Measurements from ENCODE around the gene ATG4C. TPM values are rescaled to one million over a fixed set of nuclear protein-coding genes. Genes with fewer than 3 reads are reported as not detected.
"Not testable (repeated sequence)": the region's sequence is repeated elsewhere in the genome, so short reads cannot be mapped to it uniquely, and the experiment has no call there.

Gene ATG4C
- total RNA-seq, 2 experiments from 2014 or later: 4.2 to 4.6 TPM

GRCh38 chr1:62778208-62778607 lies 5.7 kb upstream of the ATG4C start:
- H3K27ac ChIP-seq (ENCODE audit: low read depth in 1 of 2, low read length in 2 of 2): no peak overlapping the region
- no peaks in the 10 kb centered on the region for H3K4me1 Mint-ChIP-seq (ENCODE audit: low read depth)
- no peaks in the 10 kb centered on the region for H3K36me3 ChIP-seq (ENCODE audit: insufficient read depth, low read length)
- H3K27me3 Mint-ChIP-seq: peaks cover 4% of the 10 kb centered on the region
- H3K4me3 ChIP-seq (ENCODE audit: low read length): no peak overlapping the region
- no peaks in the 10 kb centered on the region for H3K36me3 Mint-ChIP-seq (ENCODE audit: low read depth)
- intact Hi-C loops (cut with DNase I, micrococcal nuclease): loop anchor here in 1 of 2 experiments (2.0 kb wide), 1 partner anchor 337 kb away; no protein-coding TSS in a partner anchor
- H3K9me3 Mint-ChIP-seq: no peaks in the 10 kb centered on the region
- no peaks in the 10 kb centered on the region for H3K27me3 ChIP-seq (ENCODE audit: control insufficient read depth in 1 of 2, insufficient read depth in 2 of 2, low read length in 2 of 2)
- H3K9me3 ChIP-seq (ENCODE audit: control insufficient read depth in 1 of 2, insufficient read depth in 1 of 2, low read length in 2 of 2): peaks cover 0 to 8% of the 10 kb centered on the region in 2 experiments
- TF ChIP-seq CTCF (IDR thresholded peaks at IDR 0.05): no peak
- H3K4me1 ChIP-seq (ENCODE audit: insufficient read depth, low read length): peaks cover 3% of the 10 kb centered on the region
- no peak overlapping the region for H3K4me3 Mint-ChIP-seq
- ChIA-PET POLR2A (no interaction called here), CTCF (no interaction called here)
- no peak for ATAC-seq (ENCODE audit: poor library complexity)
- DNase-seq: no peak
- no peak overlapping the region for H3K27ac Mint-ChIP-seq

DNA sequence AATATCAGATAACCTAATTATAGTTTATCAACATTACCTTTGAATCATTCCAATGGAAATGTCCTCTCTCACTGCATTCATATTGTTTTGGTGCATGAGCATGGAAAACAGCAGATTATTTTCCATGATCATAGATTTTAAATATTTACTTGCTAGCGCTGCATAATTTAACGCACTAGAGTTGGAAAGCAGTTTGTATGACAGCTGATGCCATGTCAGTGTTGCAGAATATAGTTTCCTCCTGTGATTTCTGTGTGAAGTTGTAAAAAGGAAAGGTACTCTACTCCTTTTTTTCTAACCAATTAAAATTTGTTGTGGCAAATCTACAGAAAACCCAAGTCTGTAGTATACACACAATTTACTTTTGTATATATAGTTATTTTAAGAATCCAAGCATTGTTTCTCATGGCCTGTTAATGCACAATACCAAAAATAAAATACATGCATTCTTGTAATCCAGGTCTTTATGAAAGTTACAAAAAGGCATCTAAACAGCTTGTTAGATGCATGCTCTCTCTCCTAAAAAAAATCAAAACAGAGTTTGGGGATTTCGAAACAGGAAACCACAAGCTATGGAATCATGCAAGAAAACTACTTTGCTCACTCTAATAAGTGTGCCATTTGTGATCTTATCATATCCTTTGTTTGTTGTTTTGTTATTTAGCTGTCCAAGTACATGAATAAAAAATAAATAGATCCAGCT lies 1.9 kb upstream of the ATG4C start:
- ATAC-seq (ENCODE audit: poor library complexity): no peak
- Mint-ChIP-seq H3K9me3 (no peaks in the 10 kb centered on the region), H3K27me3 (peaks cover 4% of the 10 kb centered on the region), H3K27ac (no peak overlapping the region), H3K36me3 (ENCODE audit: low read depth) (no peaks in the 10 kb centered on the region), H3K4me3 (peak overlapping the region; percentile 39), H3K4me1 (ENCODE audit: low read depth) (peaks cover 11% of the 10 kb centered on the region)
- no peak overlapping the region for H3K27ac ChIP-seq (ENCODE audit: low read depth in 1 of 2, low read length in 2 of 2)
- no peaks in the 10 kb centered on the region for H3K36me3 ChIP-seq (ENCODE audit: insufficient read depth, low read length)
- POLR2A ChIA-PET: interaction anchor here (1.6 kb wide), 1 partner anchor 345 kb away, joined by 3 read pairs; the partner anchor contains the start of gene USP1
- peaks cover 10% of the 10 kb centered on the region for H3K4me1 ChIP-seq (ENCODE audit: insufficient read depth, low read length)
- H3K9me3 ChIP-seq (ENCODE audit: control insufficient read depth in 1 of 2, insufficient read depth in 1 of 2, low read length in 2 of 2): no peaks in the 10 kb centered on the region
- intact Hi-C loops (cut with DNase I, micrococcal nuclease): loop anchor here in 1 of 2 experiments (10.0 kb wide), 2 partner anchors 1057 to 1727 kb away; partner anchors contain the start of gene TM2D1
- no peak for TF ChIP-seq CTCF (IDR thresholded peaks at IDR 0.05)
- no peaks in the 10 kb centered on the region for H3K27me3 ChIP-seq (ENCODE audit: control insufficient read depth in 1 of 2, insufficient read depth in 2 of 2, low read length in 2 of 2)
- H3K4me3 ChIP-seq (ENCODE audit: low read length): no peak overlapping the region
- DNase-seq: peak in 1 of 14 experiments; percentile 7
- CTCF ChIA-PET: no interaction called here

DNA sequence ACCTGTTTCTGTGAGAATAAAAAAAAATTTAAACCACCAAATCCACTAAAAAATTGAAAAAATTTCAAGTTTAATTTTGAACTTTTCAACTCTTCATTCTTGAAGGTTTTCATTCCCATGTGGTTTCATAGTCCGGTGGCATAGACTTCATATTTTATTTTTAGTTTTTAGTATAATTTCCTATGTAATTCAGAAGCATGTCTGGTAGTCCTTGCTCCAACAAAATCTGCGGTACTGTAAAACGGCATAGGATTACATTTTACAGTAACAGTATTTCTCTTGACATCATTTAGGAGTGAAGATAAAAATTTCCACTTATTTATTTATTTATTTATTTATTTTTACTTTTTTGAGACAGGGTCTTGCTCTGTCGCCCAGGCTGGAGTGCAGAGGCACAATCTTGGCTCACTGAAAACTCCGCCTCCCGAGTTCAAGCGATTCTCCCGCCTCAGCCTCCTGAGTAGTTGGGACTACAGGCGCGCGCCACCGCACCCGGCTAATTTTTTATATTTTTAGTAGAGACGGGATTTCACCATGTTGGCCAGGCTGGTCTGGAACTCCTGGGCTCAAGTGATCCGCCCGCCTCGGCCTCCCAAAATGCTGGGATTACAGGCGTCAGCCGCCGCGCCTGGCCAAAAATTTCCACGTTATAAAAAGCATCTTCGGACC lies 1.3 kb upstream of the ATG4C start:
- H3K27me3 Mint-ChIP-seq; H3K9me3 ChIP-seq (ENCODE audit: control insufficient read depth in 1 of 2, insufficient read depth in 1 of 2, low read length in 2 of 2); H3K36me3 ChIP-seq (ENCODE audit: insufficient read depth, low read length); ATAC-seq (ENCODE audit: poor library complexity); H3K36me3 Mint-ChIP-seq (ENCODE audit: low read depth); H3K27me3 ChIP-seq (ENCODE audit: control insufficient read depth in 1 of 2, insufficient read depth in 2 of 2, low read length in 2 of 2); H3K27ac ChIP-seq (ENCODE audit: low read depth in 1 of 2, low read length in 2 of 2); CTCF ChIA-PET; H3K9me3 Mint-ChIP-seq; H3K27ac Mint-ChIP-seq; H3K4me1 ChIP-seq (ENCODE audit: insufficient read depth, low read length): not testable (repeated sequence)
- peaks cover 14% of the 10 kb centered on the region for H3K4me1 Mint-ChIP-seq (ENCODE audit: low read depth)
- H3K4me3 Mint-ChIP-seq: peak overlapping the region; percentile 39
- intact Hi-C loops (cut with DNase I, micrococcal nuclease): loop anchor here (1.0 to 10.0 kb wide), 3 partner anchors 346 to 1728 kb away; partner anchors contain the start of gene TM2D1 (in 1 of the 2)
- peak in 1 of 14 experiments; percentile 8 for DNase-seq
- POLR2A ChIA-PET: interaction anchor here (2.5 kb wide), 1 partner anchor 347 kb away, joined by 29 read pairs; the partner anchor contains the start of gene USP1
- H3K4me3 ChIP-seq (ENCODE audit: low read length): peak overlapping the region; percentile 63

All from CD4-positive, alpha-beta T cell (primary cell).